ENCODE data around the gene EPHB6. TPM values are rescaled to one million over a fixed set of nuclear protein-coding genes. Genes with fewer than 3 reads are reported as not detected.

Gene EPHB6
- total RNA-seq, 2 donors from 2014 or later: 0.64 to 1.8 TPM

DNA sequence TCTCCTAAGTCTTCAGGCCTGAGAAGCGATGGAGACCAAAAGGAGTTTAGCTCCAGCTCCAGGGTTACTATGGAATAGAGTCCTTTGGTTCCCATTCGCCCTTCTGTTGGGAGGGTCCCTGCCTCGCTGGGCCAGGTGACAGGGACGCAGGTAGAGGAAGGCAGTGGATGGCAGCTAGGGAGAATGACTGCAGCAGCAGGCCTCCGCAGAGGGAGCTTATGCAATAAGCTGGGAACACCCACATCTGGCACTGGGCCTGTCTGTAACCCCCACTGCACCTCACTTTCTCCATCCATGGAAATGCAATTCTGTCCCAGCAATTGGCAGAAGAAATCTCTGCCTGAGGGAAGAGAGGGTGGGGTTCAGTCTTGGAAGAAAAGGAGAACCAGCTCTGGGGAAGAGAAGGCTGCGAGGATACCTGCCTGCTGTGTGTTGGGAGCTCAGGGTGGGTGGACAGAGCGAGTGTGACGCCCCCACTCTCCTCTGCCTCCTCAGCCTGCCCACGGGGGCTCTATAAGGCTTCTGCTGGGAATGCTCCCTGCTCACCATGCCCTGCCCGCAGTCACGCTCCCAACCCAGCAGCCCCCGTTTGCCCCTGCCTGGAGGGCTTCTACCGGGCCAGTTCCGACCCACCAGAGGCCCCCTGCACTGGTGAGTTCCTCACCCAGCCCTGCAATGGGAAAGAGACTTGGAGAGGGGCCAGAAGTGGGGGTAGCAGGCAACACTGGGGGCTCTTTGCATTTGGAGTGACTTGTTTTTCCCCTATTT is 10.3 kb downstream of the EPHB6 start:
- Mint-ChIP-seq H3K27me3 (no peaks in the 10 kb centered on the region), H3K9me3 (no peaks in the 10 kb centered on the region), H3K27ac (no peak overlapping the region), H3K4me1 (ENCODE audit: low read depth in 2 of 2) (no peaks in the 10 kb centered on the region), H3K36me3 (no peaks in the 10 kb centered on the region), H3K4me3 (no peak overlapping the region)
- DNase-seq (ENCODE audit: low spot score) (no peak), ATAC-seq (no peak)

DNA sequence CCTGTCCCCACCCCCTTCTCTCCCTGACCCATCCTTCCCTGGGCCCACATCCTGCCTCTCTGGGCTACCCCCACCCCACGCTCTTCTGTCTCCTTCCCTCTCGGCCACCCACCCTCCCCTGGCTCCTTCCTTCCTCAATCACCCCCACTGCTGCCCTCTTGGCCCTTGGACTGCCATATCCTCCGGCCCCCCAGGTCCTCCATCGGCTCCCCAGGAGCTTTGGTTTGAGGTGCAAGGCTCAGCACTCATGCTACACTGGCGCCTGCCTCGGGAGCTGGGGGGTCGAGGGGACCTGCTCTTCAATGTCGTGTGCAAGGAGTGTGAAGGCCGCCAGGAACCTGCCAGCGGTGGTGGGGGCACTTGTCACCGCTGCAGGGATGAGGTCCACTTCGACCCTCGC is 10.9 kb downstream of the EPHB6 start:
- Mint-ChIP-seq H3K27ac (no peak overlapping the region), H3K27me3 (no peaks in the 10 kb centered on the region), H3K9me3 (no peaks in the 10 kb centered on the region), H3K36me3 (no peaks in the 10 kb centered on the region), H3K4me1 (ENCODE audit: low read depth in 2 of 2) (no peaks in the 10 kb centered on the region), H3K4me3 (no peak overlapping the region)
- DNase-seq (ENCODE audit: low spot score) (no peak), ATAC-seq (no peak)

DNA sequence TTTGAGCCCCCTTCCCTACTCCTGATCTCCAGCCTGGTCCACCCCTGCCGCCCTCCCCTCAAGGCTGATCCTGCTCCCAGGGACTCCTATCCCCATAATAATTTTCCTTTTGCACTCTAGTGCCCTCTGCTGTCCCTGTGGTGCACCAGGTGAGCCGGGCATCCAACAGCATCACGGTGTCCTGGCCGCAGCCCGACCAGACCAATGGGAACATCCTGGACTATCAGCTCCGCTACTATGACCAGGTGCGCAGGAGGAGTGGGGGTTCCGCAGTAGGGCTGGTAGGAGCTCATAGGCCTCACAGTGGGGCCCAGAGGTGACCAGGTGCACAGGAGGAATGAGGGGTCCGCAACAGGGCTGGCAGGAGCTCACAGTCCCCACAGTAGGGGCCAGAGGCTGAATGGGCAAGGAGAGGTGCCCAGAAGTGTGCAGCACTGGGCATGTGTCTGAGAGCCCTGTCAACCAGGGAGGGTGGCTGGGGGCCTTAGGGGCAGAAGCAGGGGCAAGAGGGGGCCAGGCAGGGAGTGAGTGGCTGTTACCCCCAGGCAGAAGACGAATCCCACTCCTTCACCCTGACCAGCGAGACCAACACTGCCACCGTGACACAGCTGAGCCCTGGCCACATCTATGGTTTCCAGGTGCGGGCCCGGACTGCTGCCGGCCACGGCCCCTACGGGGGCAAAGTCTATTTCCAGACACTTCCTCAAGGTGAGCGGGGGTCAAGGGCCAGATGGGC is 11.7 kb downstream of the EPHB6 start:
- Mint-ChIP-seq H3K4me1 (ENCODE audit: low read depth in 2 of 2) (no peaks in the 10 kb centered on the region), H3K4me3 (no peak overlapping the region), H3K27ac (no peak overlapping the region), H3K36me3 (no peaks in the 10 kb centered on the region), H3K27me3 (no peaks in the 10 kb centered on the region), H3K9me3 (no peaks in the 10 kb centered on the region)
- ATAC-seq (no peak), DNase-seq (ENCODE audit: low spot score) (no peak)

DNA sequence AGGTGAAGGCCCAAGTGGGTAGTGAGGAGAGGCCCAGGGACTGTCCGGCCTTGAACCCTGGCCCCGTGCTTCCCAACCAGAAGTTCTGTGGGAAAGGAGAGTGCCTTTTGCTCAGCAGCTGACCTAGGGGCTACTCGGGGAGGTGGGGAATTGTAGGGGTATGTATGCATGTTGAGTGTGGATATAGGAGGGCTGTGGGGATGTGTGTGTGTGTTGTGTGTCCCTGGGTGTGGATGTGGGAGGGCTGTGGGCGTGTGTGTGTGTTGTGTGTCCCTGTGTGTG is 12.2 kb downstream of the EPHB6 start:
- Mint-ChIP-seq H3K4me3 (no peak overlapping the region), H3K27me3 (no peaks in the 10 kb centered on the region), H3K9me3 (no peaks in the 10 kb centered on the region), H3K4me1 (ENCODE audit: low read depth in 2 of 2) (no peaks in the 10 kb centered on the region), H3K36me3 (no peaks in the 10 kb centered on the region), H3K27ac (no peak overlapping the region)
- DNase-seq (ENCODE audit: low spot score): no peak
- ATAC-seq: no peak

DNA sequence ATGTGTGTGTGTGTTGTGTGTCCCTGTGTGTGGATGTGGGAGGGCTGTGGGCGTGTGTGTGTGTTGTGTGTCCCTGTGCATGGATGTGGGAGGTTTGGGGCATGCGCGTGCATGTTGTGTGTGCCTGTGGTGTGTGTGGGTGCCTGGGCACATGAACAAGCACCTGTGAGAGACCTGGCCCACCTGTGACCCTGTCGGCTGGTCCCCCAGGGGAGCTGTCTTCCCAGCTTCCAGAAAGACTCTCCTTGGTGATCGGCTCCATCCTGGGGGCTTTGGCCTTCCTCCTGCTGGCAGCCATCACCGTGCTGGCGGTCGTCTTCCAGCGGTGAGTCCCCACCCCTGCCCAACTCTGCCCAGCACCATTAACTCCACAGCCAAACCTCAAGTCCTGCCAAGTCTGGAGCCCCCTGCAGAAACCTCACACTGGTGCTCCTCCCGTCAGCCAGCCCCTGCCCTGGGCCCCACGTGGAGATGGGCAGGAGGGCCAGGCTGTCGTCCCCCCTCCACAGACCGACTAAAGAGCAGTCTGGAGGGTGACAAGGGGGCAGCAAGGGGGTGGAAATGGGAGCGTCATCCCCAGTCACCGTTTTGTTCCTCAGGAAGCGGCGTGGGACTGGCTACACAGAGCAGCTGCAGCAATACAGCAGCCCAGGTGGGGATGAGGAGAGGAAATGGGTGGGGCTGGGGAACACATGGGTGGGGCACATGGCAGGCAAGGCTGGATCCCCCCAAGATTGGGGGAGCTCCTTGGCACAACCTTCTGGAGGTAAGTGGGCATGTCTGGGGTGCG is 12.7 kb downstream of the EPHB6 start:
- Mint-ChIP-seq H3K9me3 (no peaks in the 10 kb centered on the region), H3K4me3 (no peak overlapping the region), H3K27me3 (no peaks in the 10 kb centered on the region), H3K36me3 (no peaks in the 10 kb centered on the region), H3K27ac (no peak overlapping the region), H3K4me1 (ENCODE audit: low read depth in 2 of 2) (no peaks in the 10 kb centered on the region)
- ATAC-seq (no peak), DNase-seq (ENCODE audit: low spot score) (no peak)

DNA sequence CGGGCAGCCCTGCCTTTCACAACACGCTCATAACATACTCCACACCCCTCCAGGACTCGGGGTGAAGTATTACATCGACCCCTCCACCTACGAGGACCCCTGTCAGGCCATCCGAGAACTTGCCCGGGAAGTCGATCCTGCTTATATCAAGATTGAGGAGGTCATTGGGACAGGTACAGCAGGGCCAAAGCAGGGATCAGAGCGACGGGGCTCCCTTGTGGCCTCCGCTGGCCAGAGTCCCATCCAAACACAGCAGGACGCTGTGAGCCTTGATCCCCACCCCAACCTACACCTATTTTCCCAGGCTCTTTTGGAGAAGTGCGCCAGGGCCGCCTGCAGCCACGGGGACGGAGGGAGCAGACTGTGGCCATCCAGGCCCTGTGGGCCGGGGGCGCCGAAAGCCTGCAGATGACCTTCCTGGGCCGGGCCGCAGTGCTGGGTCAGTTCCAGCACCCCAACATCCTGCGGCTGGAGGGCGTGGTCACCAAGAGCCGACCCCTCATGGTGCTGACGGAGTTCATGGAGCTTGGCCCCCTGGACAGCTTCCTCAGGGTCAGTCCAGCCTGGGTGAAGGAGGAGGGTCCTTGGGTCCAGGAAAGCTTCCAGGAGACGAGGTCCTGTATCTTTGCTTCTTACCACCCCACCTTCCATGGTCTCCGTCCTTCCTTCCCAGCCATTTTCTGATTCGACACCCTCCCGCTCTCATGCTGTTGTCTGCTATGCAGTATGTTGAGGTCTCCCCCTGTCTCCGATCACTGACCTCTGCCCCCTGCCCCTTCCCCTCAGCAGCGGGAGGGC is 13.5 kb downstream of the EPHB6 start:
- Mint-ChIP-seq H3K27me3 (no peaks in the 10 kb centered on the region), H3K27ac (no peak overlapping the region), H3K9me3 (no peaks in the 10 kb centered on the region), H3K4me1 (ENCODE audit: low read depth in 2 of 2) (no peaks in the 10 kb centered on the region), H3K4me3 (no peak overlapping the region), H3K36me3 (no peaks in the 10 kb centered on the region)
- no peak for DNase-seq (ENCODE audit: low spot score)
- no peak for ATAC-seq

DNA sequence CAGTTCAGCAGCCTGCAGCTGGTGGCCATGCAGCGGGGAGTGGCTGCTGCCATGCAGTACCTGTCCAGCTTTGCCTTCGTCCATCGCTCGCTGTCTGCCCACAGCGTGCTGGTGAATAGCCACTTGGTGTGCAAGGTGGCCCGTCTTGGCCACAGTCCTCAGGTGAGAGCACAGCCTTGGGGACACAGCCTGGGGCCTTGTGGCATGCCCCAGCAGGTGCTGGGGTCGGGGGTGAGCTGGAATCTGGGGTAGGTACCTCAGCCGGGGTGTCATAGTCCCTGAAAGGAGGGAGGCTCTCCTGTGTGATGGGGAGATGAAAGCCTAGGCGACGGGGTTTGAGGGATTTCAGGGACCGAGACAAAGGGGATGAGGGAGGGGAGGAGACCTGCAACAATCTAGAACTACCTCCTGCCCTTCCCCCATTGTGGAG is 14.1 kb downstream of the EPHB6 start:
- no peaks in the 10 kb centered on the region for H3K4me1 Mint-ChIP-seq (ENCODE audit: low read depth in 2 of 2)
- H3K36me3 Mint-ChIP-seq: no peaks in the 10 kb centered on the region
- no peaks in the 10 kb centered on the region for H3K27me3 Mint-ChIP-seq
- ATAC-seq: no peak
- no peak overlapping the region for H3K27ac Mint-ChIP-seq
- no peak for DNase-seq (ENCODE audit: low spot score)
- no peaks in the 10 kb centered on the region for H3K9me3 Mint-ChIP-seq
- H3K4me3 Mint-ChIP-seq: no peak overlapping the region

DNA sequence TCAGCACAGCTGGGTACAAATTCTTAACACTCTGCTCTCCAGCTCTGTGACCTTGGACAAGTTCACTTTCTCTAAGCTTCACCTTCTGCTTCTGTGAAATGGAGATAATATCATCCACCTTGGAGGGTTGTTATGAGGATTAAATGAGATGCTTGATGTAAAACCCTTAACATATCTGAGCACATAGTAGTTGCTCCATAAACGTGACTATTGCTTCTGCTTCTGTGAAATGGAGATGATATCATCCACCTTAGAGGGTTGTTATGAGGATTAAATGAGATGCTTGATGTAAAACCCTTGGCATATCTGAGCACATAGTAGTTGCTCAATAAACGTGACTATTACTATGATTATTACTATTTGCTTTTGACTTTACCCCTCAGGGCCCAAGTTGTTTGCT is 14.6 kb downstream of the EPHB6 start:
- H3K4me1 Mint-ChIP-seq (ENCODE audit: low read depth in 2 of 2): no peaks in the 10 kb centered on the region
- ATAC-seq (no peak), DNase-seq (ENCODE audit: low spot score) (no peak)
- H3K27me3 Mint-ChIP-seq: no peaks in the 10 kb centered on the region
- H3K4me3 Mint-ChIP-seq: no peak overlapping the region
- H3K36me3 Mint-ChIP-seq: no peaks in the 10 kb centered on the region
- H3K9me3 Mint-ChIP-seq: no peaks in the 10 kb centered on the region
- no peak overlapping the region for H3K27ac Mint-ChIP-seq

DNA sequence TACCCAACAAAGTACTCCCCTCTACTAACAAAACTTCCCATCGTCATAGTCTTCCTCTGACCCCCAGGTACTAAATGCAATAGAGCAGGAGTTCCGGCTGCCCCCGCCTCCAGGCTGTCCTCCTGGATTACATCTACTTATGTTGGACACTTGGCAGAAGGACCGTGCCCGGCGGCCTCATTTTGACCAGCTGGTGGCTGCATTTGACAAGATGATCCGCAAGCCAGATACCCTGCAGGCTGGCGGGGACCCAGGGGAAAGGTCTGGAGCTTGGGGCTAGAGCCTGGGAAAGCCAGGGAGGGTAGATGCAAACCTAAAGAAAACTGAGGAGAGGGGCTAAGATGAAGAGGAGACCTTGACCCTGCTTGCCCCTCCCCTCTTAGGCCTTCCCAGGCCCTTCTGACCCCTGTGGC is 15.3 kb downstream of the EPHB6 start:
- no peaks in the 10 kb centered on the region for H3K27me3 Mint-ChIP-seq
- no peaks in the 10 kb centered on the region for H3K36me3 Mint-ChIP-seq
- DNase-seq (ENCODE audit: low spot score): no peak
- H3K4me3 Mint-ChIP-seq: no peak overlapping the region
- ATAC-seq: no peak
- no peaks in the 10 kb centered on the region for H3K4me1 Mint-ChIP-seq (ENCODE audit: low read depth in 2 of 2)
- H3K27ac Mint-ChIP-seq: no peak overlapping the region
- H3K9me3 Mint-ChIP-seq: no peaks in the 10 kb centered on the region

DNA sequence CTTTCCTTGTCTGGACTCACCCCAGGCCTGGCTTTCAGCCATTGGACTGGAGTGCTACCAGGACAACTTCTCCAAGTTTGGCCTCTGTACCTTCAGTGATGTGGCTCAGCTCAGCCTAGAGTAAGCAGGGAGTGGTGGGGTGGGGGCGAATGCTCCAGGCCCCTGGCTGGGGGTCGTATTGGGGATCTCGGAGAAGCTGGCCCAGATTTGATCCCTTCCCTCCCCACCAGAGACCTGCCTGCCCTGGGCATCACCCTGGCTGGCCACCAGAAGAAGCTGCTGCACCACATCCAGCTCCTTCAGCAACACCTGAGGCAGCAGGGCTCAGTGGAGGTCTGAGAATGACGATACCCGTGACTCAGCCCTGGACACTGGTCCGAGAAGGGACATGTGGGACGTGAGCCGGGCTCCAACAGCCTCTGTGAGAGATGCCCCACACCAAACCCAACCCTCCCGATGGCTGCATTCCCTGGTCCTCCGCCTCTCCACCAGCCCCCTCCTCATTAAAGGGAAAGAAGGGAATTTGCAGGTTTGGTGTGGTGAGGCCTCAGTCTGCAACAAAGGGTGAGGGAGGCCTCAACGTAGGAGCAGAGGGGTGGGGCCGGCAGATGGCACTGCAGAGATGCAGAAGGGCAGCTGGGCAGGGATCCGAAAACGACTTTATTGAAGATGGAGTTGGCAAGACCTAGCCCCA is 15.8 kb downstream of the EPHB6 start:
- Mint-ChIP-seq H3K27ac (no peak overlapping the region), H3K4me3 (no peak overlapping the region), H3K36me3 (no peaks in the 10 kb centered on the region), H3K27me3 (no peaks in the 10 kb centered on the region), H3K4me1 (ENCODE audit: low read depth in 2 of 2) (no peaks in the 10 kb centered on the region), H3K9me3 (no peaks in the 10 kb centered on the region)
- ATAC-seq (no peak), DNase-seq (ENCODE audit: low spot score) (no peak)

DNA sequence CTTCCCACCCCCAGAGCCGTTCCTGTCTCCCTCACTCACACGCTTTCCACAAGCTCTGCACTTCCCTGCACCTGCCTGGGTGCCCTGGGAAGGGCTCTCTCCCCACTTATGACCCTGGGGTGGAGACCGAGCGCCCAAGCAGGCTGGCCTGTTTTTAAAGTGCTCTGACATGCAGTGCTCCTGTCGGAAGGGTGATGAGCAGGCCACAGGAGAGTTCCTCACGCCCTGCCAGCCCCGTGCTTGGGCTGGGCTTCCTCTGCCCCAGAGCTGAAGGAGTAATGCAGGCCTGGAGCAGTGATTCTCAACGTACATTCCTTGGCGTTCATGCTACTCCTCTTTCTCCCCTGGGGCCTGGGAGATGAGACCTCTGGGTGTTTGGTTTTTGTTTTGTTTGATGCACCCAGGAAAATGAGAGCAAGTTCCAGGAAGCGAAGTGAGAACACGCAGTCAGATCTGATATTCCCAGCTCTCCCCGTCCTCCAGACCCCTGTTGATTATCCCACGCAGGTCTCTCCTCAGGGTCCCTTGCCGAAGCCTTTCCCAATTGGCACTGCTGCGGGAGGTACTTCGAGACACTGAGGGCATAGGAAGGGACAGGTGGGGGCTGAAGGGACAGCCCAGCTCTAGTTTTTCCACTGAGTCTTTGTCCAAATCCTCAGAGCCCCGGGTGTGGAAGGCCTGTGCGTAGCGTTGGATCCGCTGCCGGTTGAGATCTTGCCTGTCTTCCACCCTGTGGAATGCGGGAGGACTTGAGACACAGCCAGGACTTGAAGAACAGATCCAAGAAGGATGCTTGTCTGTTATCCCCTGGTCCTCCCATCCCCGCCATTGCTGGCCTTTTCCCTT is 16.6 kb downstream of the EPHB6 start:
- Mint-ChIP-seq H3K4me1 (ENCODE audit: low read depth in 2 of 2) (no peaks in the 10 kb centered on the region), H3K4me3 (no peak overlapping the region), H3K27ac (no peak overlapping the region), H3K36me3 (no peaks in the 10 kb centered on the region), H3K27me3 (no peaks in the 10 kb centered on the region), H3K9me3 (no peaks in the 10 kb centered on the region)
- ATAC-seq (no peak), DNase-seq (ENCODE audit: low spot score) (no peak)

DNA sequence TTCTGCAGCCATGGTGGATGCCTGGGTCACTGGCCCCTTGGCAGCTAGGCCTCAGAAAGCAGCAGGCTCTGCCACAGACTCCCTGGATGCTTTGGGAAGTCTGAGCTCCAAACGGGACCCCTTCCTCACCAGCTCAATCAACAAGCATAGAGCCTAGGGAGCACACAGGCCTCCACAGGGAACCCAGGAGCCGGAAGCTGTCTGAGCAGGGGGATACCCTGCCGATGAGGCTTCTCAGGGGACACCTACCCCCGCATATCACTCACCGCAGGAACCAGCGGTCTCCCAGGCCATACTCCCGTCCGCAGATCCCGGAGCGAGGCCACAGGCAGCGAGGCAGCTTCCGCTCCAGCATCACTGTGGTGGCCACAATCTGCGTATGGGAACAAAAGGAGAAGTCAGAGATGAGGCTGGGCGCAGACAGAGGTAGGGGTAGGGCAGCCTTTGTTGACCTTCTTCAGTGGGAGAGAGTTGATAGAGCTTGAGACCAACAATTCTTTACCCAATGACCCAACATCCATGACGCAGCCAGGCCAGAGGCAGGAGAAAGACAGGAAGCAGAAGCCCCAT is 17.3 kb downstream of the EPHB6 start:
- no peak for ATAC-seq
- no peak for DNase-seq (ENCODE audit: low spot score)
- H3K27me3 Mint-ChIP-seq: no peaks in the 10 kb centered on the region
- no peak overlapping the region for H3K27ac Mint-ChIP-seq
- no peaks in the 10 kb centered on the region for H3K4me1 Mint-ChIP-seq (ENCODE audit: low read depth in 2 of 2)
- no peaks in the 10 kb centered on the region for H3K9me3 Mint-ChIP-seq
- H3K36me3 Mint-ChIP-seq: no peaks in the 10 kb centered on the region
- H3K4me3 Mint-ChIP-seq: no peak overlapping the region

Data from natural killer cell treated with Interleukin-12 subunit alpha and Interleukin-12 subunit beta and Interleukin-15 and Interleukin-18, amount 100 ng/mL, for 72 hours (primary cell).